Naive B cell (primary cell): ENCODE results near the gene ARSA. TPM values are rescaled to one million over a fixed set of nuclear protein-coding genes. Genes with fewer than 3 reads are reported as not detected.
"Not testable (repeated sequence)": the region's sequence is repeated elsewhere in the genome, so short reads cannot be mapped to it uniquely, and the experiment has no call there.

Experiments
- ATAC-seq, 2 donors: fragments of 150-1000 bp; cut with Tn5 transposase; 2 replicates each; pipeline ENCODE4 v1.10.0; 2021; ENCODE audit warnings: low read depth in 2 of 2, mild to moderate bottlenecking in 2 of 2, moderate library complexity in 2 of 2
- DNase-seq: peaks from one replicate; pipeline ENCODE4 v3.0.0; 2022
- H3K27ac Mint-ChIP-seq, 6 donors: one replicate each; pipeline ENCODE4 v1.8.0; 2020 to 2022; ENCODE audit warnings: mild to moderate bottlenecking in 6 of 6, mixed read lengths in 6 of 6, moderate library complexity in 5 of 6, inconsistent platforms in 2 of 6
- H3K27me3 Mint-ChIP-seq, 3 donors: one replicate each; pipeline ENCODE4 v1.8.0; 2021 to 2022; ENCODE audit warnings: mixed read lengths in 3 of 3, mild to moderate bottlenecking in 1 of 3
- H3K36me3 Mint-ChIP-seq, 2 donors: one replicate each; pipeline ENCODE4 v1.8.0; 2020 to 2022; ENCODE audit warnings: mixed read lengths in 2 of 2, inconsistent platforms in 1 of 2, mild to moderate bottlenecking in 1 of 2
- H3K4me1 Mint-ChIP-seq, 3 donors: one replicate each; pipeline ENCODE4 v1.8.0; 2020 to 2022; ENCODE audit warnings: mixed read lengths in 3 of 3, inconsistent platforms in 1 of 3, mild to moderate bottlenecking in 1 of 3, moderate library complexity in 1 of 3
- H3K4me3 Mint-ChIP-seq, 8 donors: one replicate each; pipeline ENCODE4 v1.8.0; 2020 to 2022; ENCODE audit warnings: mild to moderate bottlenecking in 8 of 8, mixed read lengths in 8 of 8, moderate library complexity in 8 of 8, inconsistent platforms in 2 of 8
- H3K9me3 Mint-ChIP-seq, 7 donors: one replicate each; pipeline ENCODE4 v1.8.0; 2020 to 2022; ENCODE audit warnings: mixed read lengths in 7 of 7, mild to moderate bottlenecking in 5 of 7, inconsistent platforms in 2 of 7, moderate library complexity in 1 of 7
- polyA plus RNA-seq, 6 donors: library from polyadenylated mRNA; unstranded; fragments of 300-500 nt; fragmentation: Illumina TruSeq; gene quantifications; one replicate each; pipeline ENCODE4 v1.2.3, GENCODE V29; 2021; ENCODE audit warnings: low read depth in 6 of 6

ARSA gene
- polyA plus RNA-seq, 6 donors from 2014 or later: 7.5 to 12.5 (median 8.8) TPM

DNA sequence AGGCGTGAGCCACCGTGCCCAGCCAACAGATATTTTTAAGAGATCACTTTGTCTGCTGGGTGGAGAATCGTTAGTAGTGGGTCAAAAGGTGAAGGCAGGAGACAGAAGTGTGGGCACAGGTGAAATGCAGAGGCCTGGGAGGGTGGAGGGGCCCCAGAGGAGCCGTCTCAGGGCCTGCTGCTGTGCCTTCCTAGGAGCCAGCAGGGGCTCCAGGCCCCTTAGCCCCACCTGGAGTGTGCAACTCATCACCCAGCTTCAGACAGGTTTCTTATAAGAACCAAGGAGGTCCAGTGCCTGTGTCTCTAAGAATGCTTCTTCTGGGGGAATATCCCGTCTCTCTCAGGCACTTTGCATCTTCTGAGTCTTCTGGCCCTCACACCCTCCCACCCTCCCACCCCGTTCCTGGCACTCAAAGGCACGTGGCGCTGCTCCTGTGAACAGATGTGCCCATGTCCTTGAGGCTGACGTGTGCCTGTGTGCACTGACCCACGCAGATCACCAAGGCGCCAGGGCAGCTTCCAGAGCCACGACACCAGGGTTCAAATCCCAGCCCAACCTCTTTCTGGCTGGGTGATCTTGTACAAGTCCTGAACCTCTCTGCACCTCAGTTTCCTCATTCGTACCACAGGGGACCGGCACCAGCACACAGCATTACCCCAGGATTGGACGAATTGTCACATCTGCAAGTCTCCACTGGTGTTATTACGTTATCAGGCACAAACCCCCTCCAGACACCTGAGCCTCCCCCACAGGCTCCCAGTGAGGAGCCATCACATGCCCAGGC is 3.4 kb downstream of the ARSA start:
- Mint-ChIP-seq H3K36me3 (no peaks in the 10 kb centered on the region), H3K4me1 (peaks cover 37 to 47% (median 46%) of the 10 kb centered on the region in 3 donors), H3K4me3 (peak overlapping the region in 2 of 8 donors; percentile 54 to 63), H3K27ac (peak overlapping the region in 3 of 6 donors; percentile 13 to 82 (median 37)), H3K9me3 (no peaks in the 10 kb centered on the region), H3K27me3 (no peaks in the 10 kb centered on the region)
- DNase-seq (no peak), ATAC-seq (no peak)

- peak overlapping the region in 1 of 8 donors; percentile 93 for H3K4me3 Mint-ChIP-seq
- DNase-seq (no peak), ATAC-seq (no peak)
- no peaks in the 10 kb centered on the region for H3K36me3 Mint-ChIP-seq
- no peaks in the 10 kb centered on the region for H3K27me3 Mint-ChIP-seq
- no peaks in the 10 kb centered on the region for H3K9me3 Mint-ChIP-seq
- peak overlapping the region in 4 of 6 donors; percentile 97 to 100 (median 98) for H3K27ac Mint-ChIP-seq
- H3K4me1 Mint-ChIP-seq: peaks cover 29 to 43% (median 37%) of the 10 kb centered on the region in 3 donors
Observed at GRCh38 chr22:50622723-50623327, 5.1 kb downstream of the ARSA start.

DNA sequence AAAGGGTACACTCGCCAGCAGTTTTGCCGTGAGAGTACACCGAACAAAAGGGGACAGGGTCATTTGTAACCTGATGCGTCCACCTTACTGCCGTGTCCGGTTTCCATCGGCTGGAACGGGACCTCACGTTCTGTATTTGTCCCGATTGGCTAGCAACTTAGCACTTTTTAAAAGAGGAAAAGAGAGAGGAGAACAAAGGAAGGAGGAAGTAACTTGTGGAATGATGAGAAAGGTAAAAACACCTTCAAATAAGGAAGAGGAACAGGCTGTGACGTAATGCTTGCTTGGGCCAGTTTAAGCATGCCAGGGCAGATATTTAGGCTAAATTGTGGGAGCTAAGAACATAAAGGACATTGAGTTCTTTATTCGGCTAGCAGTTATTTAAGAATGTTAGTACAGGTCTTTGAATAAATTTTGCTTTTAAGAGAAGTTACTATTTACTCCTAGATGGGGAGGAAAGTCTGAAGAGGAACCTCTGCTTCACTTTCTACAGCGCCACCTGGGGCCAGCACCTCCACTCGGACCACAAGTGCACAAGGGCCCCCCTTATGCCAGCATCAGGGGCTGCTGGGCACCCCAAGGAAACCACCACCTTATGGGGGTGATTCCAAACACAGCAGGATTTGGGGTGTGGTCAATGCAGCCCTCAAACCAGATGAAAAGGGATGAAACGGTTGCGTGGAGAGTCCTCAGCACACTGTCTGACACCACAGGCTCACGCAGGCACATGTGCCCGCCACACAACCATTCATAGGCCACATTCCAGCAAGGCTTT is 5.8 kb downstream of the ARSA start:
- H3K27ac Mint-ChIP-seq: peak overlapping the region; percentile 95 to 100 (median 98)
- peaks cover 29 to 43% (median 37%) of the 10 kb centered on the region in 3 donors for H3K4me1 Mint-ChIP-seq
- no peaks in the 10 kb centered on the region for H3K27me3 Mint-ChIP-seq
- DNase-seq (peak; percentile 47), ATAC-seq (no peak)
- peak overlapping the region; percentile 86 to 99 (median 94) for H3K4me3 Mint-ChIP-seq
- H3K36me3 Mint-ChIP-seq: no peaks in the 10 kb centered on the region
- H3K9me3 Mint-ChIP-seq: no peaks in the 10 kb centered on the region

GRCh38 chr22:50621356-50621880 is 6.5 kb downstream of the ARSA start:
- ATAC-seq (peak; percentile 39 to 43), DNase-seq (peak; percentile 52)
- Mint-ChIP-seq H3K27ac (peak overlapping the region; percentile 95 to 100 (median 98)), H3K4me1 (peaks cover 25 to 38% (median 34%) of the 10 kb centered on the region in 3 donors), H3K4me3 (peak overlapping the region; percentile 86 to 99 (median 94)), H3K36me3 (no peaks in the 10 kb centered on the region), H3K9me3 (no peaks in the 10 kb centered on the region), H3K27me3 (no peaks in the 10 kb centered on the region)

GRCh38 chr22:50620593-50621355 is 7.2 kb downstream of the ARSA start:
- no peaks in the 10 kb centered on the region for H3K27me3 Mint-ChIP-seq
- no peaks in the 10 kb centered on the region for H3K9me3 Mint-ChIP-seq
- peaks cover 24 to 36% (median 32%) of the 10 kb centered on the region in 3 donors for H3K4me1 Mint-ChIP-seq
- peak overlapping the region; percentile 95 to 100 (median 98) for H3K27ac Mint-ChIP-seq
- H3K36me3 Mint-ChIP-seq: no peaks in the 10 kb centered on the region
- DNase-seq (peak; percentile 79), ATAC-seq (peak; percentile 72)
- H3K4me3 Mint-ChIP-seq: peak overlapping the region; percentile 86 to 99 (median 94)

DNA sequence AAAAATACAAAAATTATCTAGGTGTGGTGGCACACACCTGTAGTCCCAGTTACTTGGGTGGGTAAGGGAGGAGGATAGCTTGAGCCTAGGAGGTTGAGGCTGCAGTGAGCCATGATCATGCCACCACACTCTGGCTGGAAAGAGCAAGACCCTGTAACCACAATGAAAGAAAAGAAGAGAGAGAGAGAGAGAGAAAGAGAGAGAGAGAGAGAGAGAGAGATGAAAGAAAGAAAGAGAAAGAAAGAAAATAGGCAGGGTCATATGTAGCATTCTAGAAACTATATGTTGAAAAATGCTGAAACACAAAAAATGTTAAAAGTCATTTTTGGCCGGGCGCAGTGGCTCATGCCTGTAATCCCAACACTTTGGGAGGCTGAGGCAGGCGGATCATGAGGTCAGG is 13.7 kb downstream of the ARSA start:
- not testable (repeated sequence) for H3K4me1 Mint-ChIP-seq, H3K9me3 Mint-ChIP-seq, ATAC-seq, H3K36me3 Mint-ChIP-seq, DNase-seq
- Mint-ChIP-seq H3K4me3 (peak overlapping the region in 2 of 8 donors; percentile 53 to 60), H3K27me3 (peaks cover 0 to 45% (median 34%) of the 10 kb centered on the region in 3 donors), H3K27ac (peak overlapping the region in 2 of 6 donors; percentile 74 to 86)

DNA sequence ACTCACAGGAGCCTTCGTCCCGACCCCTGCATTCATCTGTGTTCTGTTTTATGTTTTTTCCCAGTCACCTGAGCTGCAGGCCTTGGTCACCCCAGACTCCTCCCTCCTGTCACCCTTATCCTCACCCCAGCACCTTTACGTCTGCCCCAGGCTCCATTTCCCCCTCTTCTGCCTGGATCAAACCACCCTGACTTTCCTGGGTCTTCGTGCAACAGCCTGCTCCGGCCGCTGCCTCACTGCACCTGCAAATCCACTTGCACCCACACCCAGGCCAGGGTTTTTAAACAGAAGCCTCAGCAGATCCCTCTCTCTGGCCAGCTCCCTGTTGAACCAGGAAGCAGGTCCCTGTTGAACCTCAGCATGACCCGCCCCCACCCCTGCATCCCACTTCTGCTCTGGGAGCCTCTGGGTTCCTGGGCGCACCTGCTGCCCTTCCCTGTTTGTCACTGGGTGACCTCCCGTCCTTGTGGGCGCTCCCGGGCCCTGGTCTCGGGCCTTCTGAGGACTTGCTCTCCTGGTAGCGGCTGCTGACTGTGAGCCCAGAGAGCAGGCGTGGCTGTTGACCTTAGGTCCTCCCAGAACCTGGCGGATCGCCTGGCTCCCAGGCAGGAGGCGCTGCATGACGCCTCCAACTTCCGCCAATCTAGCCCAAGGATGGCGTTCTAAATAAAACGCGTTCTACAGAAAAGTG is 14.5 kb downstream of the ARSA start:
- ATAC-seq: no peak
- peak overlapping the region in 1 of 8 donors; percentile 8 for H3K4me3 Mint-ChIP-seq
- peak overlapping the region in 1 of 6 donors; percentile 76 for H3K27ac Mint-ChIP-seq
- H3K4me1 Mint-ChIP-seq: peaks cover 5 to 6% (median 5%) of the 10 kb centered on the region in 3 donors
- H3K27me3 Mint-ChIP-seq: peaks cover 0 to 52% (median 41%) of the 10 kb centered on the region in 3 donors
- no peaks in the 10 kb centered on the region for H3K36me3 Mint-ChIP-seq
- H3K9me3 Mint-ChIP-seq: no peaks in the 10 kb centered on the region
- DNase-seq: no peak

DNA sequence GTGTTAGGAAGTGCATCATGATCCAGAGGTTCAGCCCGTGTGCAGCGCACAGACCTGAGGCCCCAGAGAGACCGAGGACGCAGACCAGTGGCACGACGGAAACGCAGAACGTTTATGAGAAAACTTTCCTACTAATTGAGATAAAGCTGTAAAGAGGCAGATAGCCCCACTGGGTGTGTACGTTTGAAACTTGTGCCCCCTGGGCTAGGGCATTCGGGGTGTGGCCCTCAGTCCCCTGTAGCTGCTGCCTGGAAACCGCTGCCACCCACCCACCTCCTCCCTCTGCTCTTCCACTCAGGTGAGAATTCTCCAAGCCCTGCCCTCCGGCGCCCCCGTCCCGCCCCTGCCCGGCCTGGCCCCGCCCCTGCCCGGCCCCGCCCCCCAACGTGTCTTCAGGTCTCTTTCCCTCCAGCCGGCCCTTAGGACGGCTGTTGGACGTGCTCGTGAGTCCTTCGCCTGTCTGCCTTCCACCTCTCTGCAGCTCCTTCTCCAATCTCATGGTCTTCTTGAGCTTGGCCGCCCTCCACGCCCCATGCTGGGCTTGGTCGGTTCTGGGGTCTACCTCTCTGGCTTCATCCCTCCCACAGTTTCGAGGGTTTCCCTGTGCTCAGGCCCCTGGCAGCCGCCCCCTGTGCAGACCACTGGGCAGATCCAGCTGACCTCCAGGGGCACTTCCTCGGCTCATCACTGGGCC is 15.3 kb downstream of the ARSA start:
- DNase-seq (no peak), ATAC-seq (peak; percentile 27 to 32)
- no peaks in the 10 kb centered on the region for H3K36me3 Mint-ChIP-seq
- H3K27ac Mint-ChIP-seq: peak overlapping the region in 1 of 6 donors; percentile 13
- peaks cover 5 to 6% (median 5%) of the 10 kb centered on the region in 3 donors for H3K4me1 Mint-ChIP-seq
- H3K9me3 Mint-ChIP-seq: no peaks in the 10 kb centered on the region
- H3K4me3 Mint-ChIP-seq: no peak overlapping the region
- H3K27me3 Mint-ChIP-seq: peaks cover 0 to 56% (median 46%) of the 10 kb centered on the region in 3 donors

GRCh38 chr22:50612168-50612527 is 15.8 kb downstream of the ARSA start:
- Mint-ChIP-seq H3K4me1 (peaks cover 5 to 6% (median 5%) of the 10 kb centered on the region in 3 donors), H3K4me3 (no peak overlapping the region), H3K9me3 (no peaks in the 10 kb centered on the region), H3K36me3 (no peaks in the 10 kb centered on the region), H3K27ac (peak overlapping the region in 1 of 6 donors; percentile 13), H3K27me3 (peaks cover 5 to 62% (median 51%) of the 10 kb centered on the region in 3 donors)
- DNase-seq: no peak
- ATAC-seq: no peak

DNA sequence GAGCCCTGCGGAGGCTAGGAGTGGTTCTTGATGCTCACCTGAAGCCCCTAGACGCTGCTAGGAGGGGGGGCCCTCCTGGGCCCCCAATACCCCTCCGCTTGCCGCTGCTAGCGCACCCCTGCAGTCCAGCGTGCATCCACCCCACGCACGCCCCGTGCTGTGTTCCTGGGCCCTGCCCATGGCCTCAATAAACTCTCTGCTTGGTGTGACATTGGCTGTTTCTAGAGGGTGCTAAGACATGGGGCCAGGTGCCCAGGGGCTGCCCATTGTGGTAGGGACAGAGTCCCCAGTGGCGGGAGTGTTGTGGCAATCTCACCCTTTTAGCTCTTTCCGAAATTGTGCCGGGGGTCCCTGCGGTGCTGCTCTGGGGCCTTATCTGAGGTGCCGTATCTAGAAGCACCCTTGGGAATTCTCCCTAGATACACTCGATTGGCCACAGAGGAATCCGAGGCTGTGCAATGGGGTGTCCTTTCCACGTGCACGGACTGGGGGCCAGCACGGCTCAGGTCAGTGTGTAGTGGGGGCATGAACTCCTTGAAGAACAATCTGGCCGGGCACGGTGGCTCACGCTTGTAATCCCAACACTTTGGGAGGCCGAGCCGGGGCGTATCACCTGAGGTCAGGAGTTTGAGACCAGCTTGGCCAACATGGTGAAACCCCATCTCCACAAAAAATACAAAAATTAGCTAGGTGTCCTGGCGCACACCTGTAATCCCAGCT is 16.5 kb downstream of the ARSA start:
- Mint-ChIP-seq H3K9me3 (no peaks in the 10 kb centered on the region), H3K4me3 (no peak overlapping the region), H3K4me1 (peaks cover 5 to 6% (median 5%) of the 10 kb centered on the region in 3 donors), H3K36me3 (no peaks in the 10 kb centered on the region), H3K27me3 (peaks cover 6 to 68% (median 58%) of the 10 kb centered on the region in 3 donors), H3K27ac (no peak overlapping the region)
- DNase-seq (no peak), ATAC-seq (no peak)

GRCh38 chr22:50610581-50610980 is 17.4 kb downstream of the ARSA start:
- no peaks in the 10 kb centered on the region for H3K9me3 Mint-ChIP-seq
- DNase-seq (no peak), ATAC-seq (no peak)
- peak overlapping the region in 1 of 8 donors; percentile 53 for H3K4me3 Mint-ChIP-seq
- no peak overlapping the region for H3K27ac Mint-ChIP-seq
- peaks cover 5 to 6% (median 5%) of the 10 kb centered on the region in 3 donors for H3K4me1 Mint-ChIP-seq
- peaks cover 6 to 77% (median 66%) of the 10 kb centered on the region in 3 donors for H3K27me3 Mint-ChIP-seq
- no peaks in the 10 kb centered on the region for H3K36me3 Mint-ChIP-seq
